Right kidney (tissue), 1 donor: ENCODE data around the gene POLR2C.

Source experiments
- DNase-seq: peaks from one replicate; pipeline ENCODE4 v3.0.0-alpha.2; 2016

POLR2C gene

DNA sequence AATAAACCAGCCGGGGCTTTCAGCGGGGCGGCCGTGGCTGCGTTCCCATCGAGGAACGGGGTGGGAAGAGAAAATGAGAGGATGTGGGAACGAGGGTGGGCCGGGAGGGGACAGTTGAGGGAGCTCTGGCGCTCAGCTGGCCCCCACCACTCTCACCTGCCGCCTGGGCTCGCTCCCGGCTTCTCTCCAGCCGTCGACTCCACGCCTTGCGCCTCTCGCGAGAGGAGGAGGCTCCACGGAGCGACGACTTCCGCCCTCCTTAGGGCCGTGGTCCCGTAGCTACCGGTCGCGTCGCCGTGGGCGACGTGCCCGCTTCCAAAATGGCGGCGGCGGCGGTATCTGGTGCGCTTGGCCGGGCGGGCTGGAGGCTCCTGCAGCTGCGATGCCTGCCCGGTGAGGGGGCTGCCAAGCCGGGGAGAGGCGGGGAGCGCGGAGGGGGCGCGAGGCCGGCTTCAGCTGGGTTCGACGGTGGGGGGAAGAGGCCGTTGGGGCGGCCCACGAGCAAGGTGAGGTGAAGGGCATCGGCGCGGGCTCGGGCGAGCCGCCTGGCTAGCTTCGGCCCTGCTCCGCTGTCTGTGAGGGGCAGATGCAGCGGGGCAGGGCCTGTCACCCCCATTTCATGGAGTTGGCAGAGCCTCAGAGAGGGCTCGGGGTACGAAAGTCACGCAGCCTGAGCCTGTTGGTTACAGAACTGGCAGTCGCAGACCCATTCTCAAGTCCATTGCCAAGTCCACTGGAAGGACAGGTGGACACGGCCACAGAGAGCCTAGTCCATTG, 15.1 kb upstream of the POLR2C start, which contains the start of the genes CIAPIN1 and COQ9:
Gene CIAPIN1 (minus strand): TSS at position 200 of the 777 bp plus-strand sequence. CDS start 6,457 bp downstream, outside the sequence.
Gene COQ9 (plus strand): TSS at position 294 of the 777 bp plus-strand sequence. CDS start 27 bp downstream, at position 321.
- DNase-seq = peak; percentile 84

GRCh38 chr16:57452021-57452420, 10.5 kb upstream of the POLR2C start:
- DNase-seq = no peak

- DNase-seq = no peak
These were observed 491 bp downstream of the POLR2C start for GRCh38 chr16:57462978-57463362.

- DNase-seq = no peak
These were observed 2.0 kb downstream of the POLR2C start for GRCh38 chr16:57464523-57464922.

DNA sequence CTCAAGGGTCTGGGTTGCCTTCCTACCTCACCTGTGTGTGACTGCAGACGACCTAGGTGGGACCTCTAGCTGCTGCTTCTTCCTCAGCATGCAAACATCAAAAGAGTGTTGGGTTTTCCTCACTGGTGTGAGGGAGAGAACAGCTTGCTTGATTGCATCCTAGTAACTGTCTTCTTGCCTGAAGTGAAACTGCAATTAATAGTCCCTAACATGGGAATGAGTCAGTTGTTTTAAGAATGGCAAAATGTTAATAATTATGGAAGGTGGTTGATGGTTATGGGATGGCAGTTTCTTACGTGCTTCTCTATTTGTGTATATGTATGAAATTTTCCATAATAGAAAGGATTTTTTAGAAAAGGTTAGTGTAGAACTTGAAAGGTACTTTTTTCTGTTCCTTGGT, 5.9 kb downstream of the POLR2C start:
- DNase-seq = no peak

DNA sequence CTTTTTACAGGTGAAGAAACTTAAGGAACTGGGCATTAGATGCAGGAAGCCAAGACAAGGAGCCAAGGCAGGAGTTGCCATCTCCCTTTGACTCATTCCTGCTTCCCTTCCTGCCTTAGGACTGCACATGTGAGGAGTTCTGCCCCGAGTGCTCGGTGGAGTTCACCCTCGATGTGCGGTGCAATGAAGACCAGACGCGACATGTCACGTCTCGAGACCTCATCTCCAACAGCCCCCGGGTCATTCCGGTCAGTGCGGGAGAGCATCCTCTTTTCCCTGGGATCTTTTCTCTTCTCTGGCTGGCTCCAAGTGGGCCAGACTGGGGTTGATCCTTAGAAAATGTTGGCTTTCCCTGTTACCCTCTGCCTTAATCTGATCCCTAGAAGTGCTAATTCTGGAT, 6.6 kb downstream of the POLR2C start:
- no peak for DNase-seq

DNA sequence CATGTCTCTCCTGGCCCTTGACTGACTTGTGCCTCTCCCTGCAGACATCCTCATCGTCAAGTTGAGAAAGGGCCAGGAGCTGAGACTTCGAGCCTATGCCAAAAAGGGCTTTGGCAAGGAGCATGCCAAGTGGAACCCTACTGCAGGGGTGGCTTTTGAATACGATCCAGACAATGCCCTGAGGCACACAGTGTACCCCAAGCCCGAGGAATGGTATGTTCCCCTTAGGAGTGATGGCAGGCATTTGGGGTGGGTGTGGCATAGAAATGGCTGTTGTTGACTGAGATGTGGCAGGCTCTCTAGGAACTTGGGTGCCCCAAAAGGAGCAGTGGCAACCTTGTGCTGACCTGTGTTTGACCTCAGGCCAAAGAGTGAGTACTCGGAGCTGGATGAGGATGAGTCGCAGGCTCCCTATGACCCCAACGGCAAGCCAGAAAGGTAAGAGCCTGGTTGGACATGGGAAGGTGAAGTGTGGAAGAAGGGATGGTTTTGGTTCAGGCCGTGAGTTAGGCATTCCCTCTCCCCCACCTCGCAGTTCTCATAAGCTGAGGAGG, 7.5 kb downstream of the POLR2C start:
- no peak for DNase-seq

GRCh38 chr16:57470711-57471110, 8.2 kb downstream of the POLR2C start:
- DNase-seq = no peak

GRCh38 chr16:57471209-57471608, 8.7 kb downstream of the POLR2C start:
- DNase-seq = no peak

GRCh38 chr16:57471852-57472664, 9.6 kb downstream of the POLR2C start:
- no peak for DNase-seq

GRCh38 chr16:57472665-57473060, 10.2 kb downstream of the POLR2C start:
- no peak for DNase-seq

DNA sequence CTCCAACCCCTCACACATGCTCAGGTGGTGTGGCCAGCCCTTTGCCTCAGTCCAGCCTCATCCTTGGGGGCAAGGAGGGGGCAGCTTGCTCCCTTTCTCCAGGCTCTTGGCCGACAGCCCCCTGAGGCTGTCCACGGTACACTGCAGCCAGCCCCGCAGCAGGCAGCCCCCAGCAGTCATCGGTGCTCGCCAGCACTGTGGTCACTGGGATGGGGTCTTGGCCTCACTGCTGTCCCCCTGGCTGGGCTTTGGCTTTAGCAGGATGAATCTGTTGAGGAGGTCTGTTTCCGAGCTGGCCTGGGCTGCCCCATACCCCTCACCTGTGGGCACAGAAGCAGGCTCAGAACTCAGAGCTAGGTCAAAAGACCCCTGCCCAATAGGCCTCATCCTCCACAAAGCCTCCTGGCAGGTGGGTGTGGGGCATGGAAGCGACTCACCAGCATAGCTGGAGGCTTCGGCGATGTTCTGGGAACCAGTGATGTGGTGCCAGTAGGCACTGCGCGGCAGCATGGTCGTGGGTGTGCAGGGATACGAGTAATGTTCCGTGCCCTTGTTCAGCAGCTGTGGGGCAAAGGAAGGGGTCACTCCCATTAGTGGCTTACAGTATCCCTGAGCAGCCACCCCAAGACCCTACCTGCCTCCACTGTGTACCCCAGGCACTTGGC, 10.8 kb downstream of the POLR2C start:
- no peak for DNase-seq

- no peak for DNase-seq
These were observed 11.4 kb downstream of the POLR2C start for GRCh38 chr16:57473906-57474305.

GRCh38 chr16:57474671-57475661, 12.5 kb downstream of the POLR2C start:
- DNase-seq = no peak

GRCh38 chr16:57475711-57476339, 13.3 kb downstream of the POLR2C start:
- peak; percentile 73 for DNase-seq

GRCh38 chr16:57476546-57477410, 14.3 kb downstream of the POLR2C start:
- DNase-seq = no peak

DNA sequence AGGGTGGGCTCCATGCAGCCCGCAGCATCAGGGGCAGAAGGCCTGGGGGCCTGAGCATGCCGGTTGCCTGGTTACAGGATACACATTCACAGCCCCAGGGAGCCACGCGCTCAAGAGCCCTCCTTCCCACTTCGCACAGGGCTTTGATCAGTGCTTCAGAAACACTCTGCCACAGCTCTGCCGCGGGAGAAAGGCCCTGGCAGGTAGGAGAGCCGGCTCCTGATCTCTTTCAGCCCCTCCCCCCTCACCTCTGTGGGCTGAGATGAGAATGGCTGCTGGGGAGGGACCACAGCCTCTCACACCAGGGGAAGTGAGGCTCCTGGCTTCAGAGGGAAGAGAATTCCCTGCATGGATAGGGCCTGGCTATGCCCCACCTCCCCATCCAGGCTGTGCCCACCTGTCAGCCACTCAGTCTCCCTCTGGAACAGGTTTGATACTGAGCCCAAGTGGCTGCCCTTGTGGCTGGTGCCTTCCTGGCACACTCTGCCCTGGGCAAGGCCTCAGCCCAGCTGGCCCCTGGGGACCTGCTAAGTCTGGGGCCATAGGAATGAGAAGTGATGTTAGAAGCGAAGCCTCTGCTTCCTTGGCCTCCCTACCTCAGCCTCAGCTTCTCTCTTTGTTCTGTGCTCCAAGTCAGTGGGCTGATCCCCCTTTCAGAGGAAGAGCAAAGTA, 15.2 kb downstream of the POLR2C start:
- no peak for DNase-seq

DNA sequence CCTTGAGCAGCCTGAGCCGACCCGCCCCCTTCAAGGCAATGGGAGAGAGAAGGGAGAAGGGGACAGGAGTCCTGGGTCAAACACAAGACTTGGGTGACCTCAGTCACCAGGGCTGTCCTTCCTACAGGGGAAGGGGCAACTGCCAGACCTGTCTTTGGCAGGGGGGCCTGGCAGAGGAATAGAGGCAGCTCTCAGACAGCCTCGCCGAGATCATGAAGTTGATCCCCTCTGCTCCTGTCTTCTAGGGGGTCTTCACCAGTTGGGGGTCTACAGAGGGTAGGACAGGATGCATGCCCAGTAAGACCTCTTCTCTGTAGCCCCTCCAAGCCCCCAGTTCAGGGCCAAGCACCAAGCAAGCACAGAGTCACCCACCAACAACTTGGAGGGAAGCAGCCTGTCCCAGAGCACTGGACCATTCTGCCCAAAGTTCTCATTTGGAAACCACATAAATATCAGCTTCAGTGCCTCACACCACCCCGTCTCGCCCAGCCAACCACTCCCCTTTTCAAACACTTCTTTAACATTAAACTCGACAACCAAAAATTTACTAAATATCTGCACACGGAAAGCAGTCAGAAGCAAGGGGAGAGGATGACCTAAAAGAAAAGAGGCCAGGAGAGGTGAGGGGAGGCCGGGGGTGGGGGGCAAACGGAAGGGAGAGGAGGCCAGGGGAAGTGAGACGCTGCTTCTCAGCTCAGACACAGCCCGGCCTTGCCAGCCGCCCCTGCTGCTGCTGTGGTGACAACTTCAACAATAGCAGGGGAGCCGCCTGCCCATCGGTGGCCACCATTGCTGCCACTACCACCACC, 16.1 kb downstream of the POLR2C start:
- DNase-seq = no peak
